HepG2 (cell line): Measurements from ENCODE around the gene ZNF530. TPM values are rescaled to one million over a fixed set of nuclear protein-coding genes. Genes with fewer than 3 reads are reported as not detected.
A peak's percentile ranks its signal among the peaks of the same experiment; 100 is the strongest.

Source experiments
- CSRNP2 ChIP-seq: sonication (generic); formaldehyde crosslinking; conservative IDR thresholded peaks from 2 replicates; pipeline ENCODE4 v1.8.0; 2022; ENCODE audit warnings: low read depth, missing genetic modification reagents
- EZH2 ChIP-seq: conservative IDR thresholded peaks from 2 replicates; pipeline ENCODE4 v1.6.1; 2012; ENCODE audit warnings: mild to moderate bottlenecking, low read depth, low read length, moderate library complexity
- FLYWCH1 ChIP-seq: sonication (generic); formaldehyde crosslinking; IDR thresholded peaks from 2 replicates; pipeline ENCODE4 v1.8.1; 2023; ENCODE audit warnings: mild to moderate bottlenecking, missing genetic modification reagents
- FOSL2 ChIP-seq: sonication (generic); formaldehyde crosslinking; IDR thresholded peaks from 2 replicates; pipeline ENCODE4 v1.4.0; 2020; ENCODE audit warnings: missing genetic modification reagents
- HNRNPL ChIP-seq: fragments of 200-400 bp; formaldehyde crosslinking; IDR thresholded peaks from 2 replicates; pipeline ENCODE4 v1.6.1; 2017; ENCODE audit warnings: mild to moderate bottlenecking, low read depth, low read length
- JARID2 ChIP-seq: sonication (generic); formaldehyde crosslinking; IDR thresholded peaks from 2 replicates; pipeline ENCODE4 v1.8.1; 2023; ENCODE audit warnings: missing genetic modification reagents, inconsistent platforms; ENCODE audit not compliant: insufficient replicate concordance
- KDM5B ChIP-seq: sonication (generic); formaldehyde crosslinking; IDR thresholded peaks from 2 replicates; pipeline ENCODE4 v1.4.0; 2020; ENCODE audit warnings: missing genetic modification reagents, mild to moderate bottlenecking, borderline replicate concordance
- LCORL ChIP-seq, 2 experiments: fragments of 450-650 bp in 1 of 2; sonication (generic) in 1 of 2; formaldehyde crosslinking in 1 of 2; IDR thresholded peaks; 2 replicates each; pipeline versions ENCODE4 v1.5.0 to v1.6.1; 2017 to 2020; ENCODE audit warnings: antibody characterized with exemption in 1 of 2, missing genetic modification reagents in 1 of 2
- MIER3 ChIP-seq: IDR thresholded peaks from 2 replicates; pipeline ENCODE4 v1.6.1; 2016; ENCODE audit warnings: missing compliant biosample characterization, borderline replicate concordance
- MZF1 ChIP-seq: sonication (generic); formaldehyde crosslinking; IDR thresholded peaks from 2 replicates; pipeline ENCODE4 v1.8.1; 2023; ENCODE audit warnings: mild to moderate bottlenecking, missing genetic modification reagents, borderline replicate concordance
- PHB2 ChIP-seq: fragments of 450-650 bp; IDR thresholded peaks from 2 replicates; pipeline ENCODE4 v1.6.1; 2018; ENCODE audit not compliant: partially characterized antibody
- POLR2AphosphoS5 ChIP-seq: IDR thresholded peaks from 2 replicates; pipeline ENCODE4 v1.6.1; 2012; ENCODE audit warnings: low read depth, low read length
- PPARG ChIP-seq: conservative IDR thresholded peaks from 2 replicates; pipeline ENCODE4 v1.6.1; 2016; ENCODE audit warnings: missing biosample characterization, missing genetic modification reagents
- TBX2 ChIP-seq: sonication (generic); formaldehyde crosslinking; IDR thresholded peaks from 2 replicates; pipeline ENCODE4 v1.5.0; 2020; ENCODE audit warnings: missing genetic modification reagents, mild to moderate bottlenecking, borderline replicate concordance
- TEAD3 ChIP-seq: optimal IDR thresholded peaks from 2 replicates; pipeline ENCODE3; 2016; ENCODE audit warnings: borderline replicate concordance
- THAP7 ChIP-seq: sonication (generic); formaldehyde crosslinking; IDR thresholded peaks from 2 replicates; pipeline ENCODE4 v1.8.1; 2023; ENCODE audit warnings: mild to moderate bottlenecking, missing genetic modification reagents
- THAP9 ChIP-seq: sonication (generic); formaldehyde crosslinking; IDR thresholded peaks from 2 replicates; pipeline ENCODE4; 2020; ENCODE audit warnings: missing genetic modification reagents, mild to moderate bottlenecking, borderline replicate concordance
- WIZ ChIP-seq: sonication (generic); formaldehyde crosslinking; IDR thresholded peaks from 2 replicates; pipeline ENCODE4 v1.5.1; 2020; ENCODE audit warnings: mild to moderate bottlenecking, missing genetic modification reagents
- ZBTB25 ChIP-seq: IDR thresholded peaks from 2 replicates; pipeline ENCODE4 v1.6.1; 2018; ENCODE audit warnings: missing genetic modification reagents
- ZFP41 ChIP-seq: sonication (generic); formaldehyde crosslinking; IDR thresholded peaks from 2 replicates; pipeline ENCODE4 v1.4.0; 2020; ENCODE audit warnings: mild to moderate bottlenecking, missing genetic modification reagents, borderline replicate concordance
- ZNF543 ChIP-seq: sonication (generic); formaldehyde crosslinking; IDR thresholded peaks from 2 replicates; pipeline ENCODE4 v1.4.0; 2020; ENCODE audit warnings: mild to moderate bottlenecking, missing genetic modification reagents
- ZNF557 ChIP-seq: sonication (generic); formaldehyde crosslinking; IDR thresholded peaks from 2 replicates; pipeline ENCODE4 v1.4.0; 2020; ENCODE audit warnings: missing genetic modification reagents
- ZNF619 ChIP-seq: sonication (generic); formaldehyde crosslinking; IDR thresholded peaks from 2 replicates; pipeline ENCODE4 v1.4.0; 2020; ENCODE audit warnings: mild to moderate bottlenecking, missing genetic modification reagents
- ZNF674 ChIP-seq: sonication (generic); formaldehyde crosslinking; IDR thresholded peaks from 2 replicates; pipeline ENCODE4 v1.5.0; 2020; ENCODE audit warnings: low read depth, mild to moderate bottlenecking, missing genetic modification reagents
- ZNF768 ChIP-seq: sonication (generic); formaldehyde crosslinking; IDR thresholded peaks from 2 replicates; pipeline ENCODE4 v1.4.0; 2020; ENCODE audit warnings: missing genetic modification reagents
- polyA plus RNA-seq, 8 experiments: library from polyadenylated mRNA; depleted of rRNA in 3 of 8; stranded (reverse) in 7 of 8; unstranded in 1 of 8; fragments of >200 nt; fragmentation: Illumina TruSeq in 4 of 8; extraction: Trizol in 4 of 8; gene quantifications; 2 replicates each; pipeline versions ENCODE4 v1.2.1 to v1.2.3, GENCODE V29; 2011 to 2016; ENCODE audit warnings: low read depth in 4 of 8, missing spikeins in 1 of 8, mixed read lengths in 1 of 8; ENCODE audit not compliant: insufficient read depth in 1 of 8
- total RNA-seq, 5 experiments: library from RNA; depleted of rRNA; stranded (reverse); fragments of >200 nt; fragmentation: Illumina TruSeq; extraction: Trizol; gene quantifications; 2 replicates each; pipeline ENCODE4 v1.2.3, GENCODE V29; 2016; ENCODE audit warnings: low read depth in 1 of 5

Gene ZNF530
- total and polyA plus RNA-seq, 2 of the 13 experiments (the other 11 are each of a cell fraction or from before 2014, with no cell fraction given), result 1.1 to 7.8 TPM

GRCh38 chr19:57559404-57560025 lies 40.2 kb upstream of the ZNF530 start, which contains the start of gene ZNF550 (continued):
- no peak for TF ChIP-seq MZF1 (CRISPR knock-in tag)
- peak; percentile 33; the same call in 1 of the 2 replicates for TF ChIP-seq ZFP41 (CRISPR knock-in tag)
- TF ChIP-seq THAP9 (CRISPR knock-in tag), result no peak
- TF ChIP-seq ZNF619, result no peak
- peak; percentile 40; the same call in 1 of the 2 replicates for TF ChIP-seq WIZ
- no peak for TF ChIP-seq JARID2
- TF ChIP-seq PPARG (CRISPR knock-in tag), result no peak
- no peak; the same call in 1 of the 2 replicates for TF ChIP-seq ZNF674
- no peak for TF ChIP-seq ZBTB25
- TF ChIP-seq ZNF768 (CRISPR knock-in tag), result peak; percentile 22; the same call in 1 of the 2 replicates
- no peak for TF ChIP-seq ZNF557
- no peak for TF ChIP-seq FLYWCH1 (CRISPR knock-in tag)
- TF ChIP-seq TEAD3 (CRISPR knock-in tag), result no peak
- no peak for TF ChIP-seq CSRNP2 (CRISPR knock-in tag)
- TF ChIP-seq KDM5B (CRISPR knock-in tag), result no peak; the same call in 1 of the 2 replicates
- TF ChIP-seq LCORL (IDR thresholded peaks at IDR 0.05), result no peak
- TF ChIP-seq LCORL (CRISPR knock-in tag; IDR thresholded peaks at IDR 0.05), result no peak
- TF ChIP-seq HNRNPL, result no peak
- TF ChIP-seq FOSL2, result no peak; the same call in 1 of the 2 replicates
- peak; percentile 49; the same call in 1 of the 2 replicates for TF ChIP-seq ZNF543
- no peak for TF ChIP-seq EZH2
- TF ChIP-seq MIER3, result 0 out of 2 replicates have a peak, but pooled peaks have one; percentile 45
- peak; percentile 66 for TF ChIP-seq TBX2
- TF ChIP-seq POLR2AphosphoS5, result peak; percentile 81
- TF ChIP-seq PHB2, result no peak
- TF ChIP-seq THAP7 (CRISPR knock-in tag), result no peak
